AG04449 (cell line): ENCODE results near the gene MBNL2.

Experiments used
- CTCF ChIA-PET: fragments of 350-600 bp; formaldehyde crosslinking; extraction: SDS; loops from one replicate; lab custom pipeline; 2021; ENCODE audit warnings: antibody characterized with exemption; lab: Yijun Ruan, JAX
- POLR2A ChIA-PET: fragments of 400-600, 350-600 bp; formaldehyde crosslinking; extraction: SDS; loops from one replicate; lab custom pipeline; 2020; ENCODE audit warnings: antibody characterized with exemption, inconsistent platforms; lab: Yijun Ruan, JAX
- DNase-seq: peaks from one replicate; pipeline ENCODE4 v3.0.0-alpha.2; 2010; ENCODE audit warnings: low read depth, low spot score
- H3K4me3 ChIP-seq: 2 replicates; pipeline ENCODE4 v1.5.1; 2011; ENCODE audit warnings: low read depth, mild to moderate bottlenecking, control low read depth, low read length
- CTCF ChIP-seq: IDR thresholded peaks from one replicate; pipeline ENCODE4 v1.5.1; 2011; ENCODE audit warnings: mild to moderate bottlenecking, moderate library complexity, low read length, control low read depth, inconsistent platforms; ENCODE audit not compliant: insufficient read depth; ENCODE audit errors: missing control alignments

The MBNL2 gene

DNA sequence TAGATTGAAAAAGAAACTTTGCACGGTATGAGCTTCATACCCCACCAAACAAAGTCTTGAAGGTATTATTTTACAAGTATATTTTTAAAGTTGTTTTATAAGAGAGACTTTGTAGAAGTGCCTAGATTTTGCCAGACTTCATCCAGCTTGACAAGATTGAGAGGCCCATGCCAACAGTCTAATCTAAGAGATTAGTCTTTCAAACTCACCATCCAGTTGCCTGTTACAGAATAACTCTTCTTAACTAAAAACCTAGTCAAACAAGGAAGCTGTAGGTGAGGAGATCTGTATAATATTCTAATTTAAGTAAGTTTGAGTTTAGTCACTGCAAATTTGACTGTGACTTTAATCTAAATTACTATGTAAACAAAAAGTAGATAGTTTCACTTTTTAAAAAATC lies 169.9 kb downstream of the MBNL2 start:
- no peak overlapping the region for H3K4me3 ChIP-seq
- no peak for DNase-seq
- POLR2A ChIA-PET = no interaction called here
- CTCF ChIA-PET = no interaction called here
- no peak for TF ChIP-seq CTCF

GRCh38 chr13:97394542-97394941 lies 172.4 kb downstream of the MBNL2 start:
- TF ChIP-seq CTCF = no peak
- DNase-seq = no peak
- ChIA-PET CTCF (interaction anchor here (1.2 kb wide), 1 partner anchor 285 kb away, joined by 6 read pairs; no protein-coding TSS in a partner anchor), POLR2A (no interaction called here)
- H3K4me3 ChIP-seq = no peak overlapping the region

DNA sequence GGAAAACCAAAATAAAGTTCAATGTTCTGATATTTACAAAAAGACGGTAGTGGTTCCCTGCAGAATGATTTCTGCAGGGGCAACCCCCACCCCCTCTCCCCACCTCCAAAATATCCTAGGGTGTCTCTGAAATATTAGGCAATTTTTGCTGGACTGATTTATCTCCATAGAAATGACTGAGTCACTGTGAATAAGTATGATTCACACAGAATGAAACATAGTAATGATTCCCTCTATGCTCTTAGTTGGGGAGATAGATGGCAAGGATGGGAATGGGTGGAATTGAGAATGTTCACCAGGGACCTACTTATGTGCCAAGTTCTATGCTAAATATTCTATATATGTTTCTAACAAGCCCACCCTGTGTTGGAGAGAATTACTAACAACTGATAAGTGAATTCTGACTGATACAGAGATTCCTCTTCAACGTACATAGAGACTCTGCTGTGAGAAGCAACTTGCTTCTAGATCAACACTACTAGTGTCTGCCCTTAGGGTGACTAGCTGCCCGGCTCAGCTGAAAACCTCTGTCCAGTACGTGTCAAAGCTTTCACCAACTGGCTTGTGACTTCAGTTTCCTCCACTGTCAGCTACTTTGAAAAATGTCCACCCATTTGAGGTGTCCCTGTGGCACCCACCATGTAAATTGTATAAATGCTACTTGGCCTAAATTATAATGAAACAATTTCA lies 173.5 kb downstream of the MBNL2 start:
- TF ChIP-seq CTCF = no peak
- no peak overlapping the region for H3K4me3 ChIP-seq
- ChIA-PET CTCF (no interaction called here), POLR2A (interaction anchor here (0.6 kb wide), 1 partner anchor 38 kb away, joined by 3 read pairs; the partner anchor contains the start of gene RAP2A)
- no peak for DNase-seq

GRCh38 chr13:97397267-97397666 lies 175.1 kb downstream of the MBNL2 start:
- ChIA-PET CTCF (interaction anchor here (0.5 to 1.6 kb wide), 4 partner anchors 9 to 369 kb away, joined by 3 read pairs; no protein-coding TSS in a partner anchor), POLR2A (no interaction called here)
- no peak for TF ChIP-seq CTCF
- no peak overlapping the region for H3K4me3 ChIP-seq
- DNase-seq = no peak

- no peak for DNase-seq
- no peak for TF ChIP-seq CTCF
- POLR2A ChIA-PET = no interaction called here
- H3K4me3 ChIP-seq = no peak overlapping the region
- CTCF ChIA-PET = no interaction called here
Observed at GRCh38 chr13:97401421-97401820, 179.3 kb downstream of the MBNL2 start.

DNA sequence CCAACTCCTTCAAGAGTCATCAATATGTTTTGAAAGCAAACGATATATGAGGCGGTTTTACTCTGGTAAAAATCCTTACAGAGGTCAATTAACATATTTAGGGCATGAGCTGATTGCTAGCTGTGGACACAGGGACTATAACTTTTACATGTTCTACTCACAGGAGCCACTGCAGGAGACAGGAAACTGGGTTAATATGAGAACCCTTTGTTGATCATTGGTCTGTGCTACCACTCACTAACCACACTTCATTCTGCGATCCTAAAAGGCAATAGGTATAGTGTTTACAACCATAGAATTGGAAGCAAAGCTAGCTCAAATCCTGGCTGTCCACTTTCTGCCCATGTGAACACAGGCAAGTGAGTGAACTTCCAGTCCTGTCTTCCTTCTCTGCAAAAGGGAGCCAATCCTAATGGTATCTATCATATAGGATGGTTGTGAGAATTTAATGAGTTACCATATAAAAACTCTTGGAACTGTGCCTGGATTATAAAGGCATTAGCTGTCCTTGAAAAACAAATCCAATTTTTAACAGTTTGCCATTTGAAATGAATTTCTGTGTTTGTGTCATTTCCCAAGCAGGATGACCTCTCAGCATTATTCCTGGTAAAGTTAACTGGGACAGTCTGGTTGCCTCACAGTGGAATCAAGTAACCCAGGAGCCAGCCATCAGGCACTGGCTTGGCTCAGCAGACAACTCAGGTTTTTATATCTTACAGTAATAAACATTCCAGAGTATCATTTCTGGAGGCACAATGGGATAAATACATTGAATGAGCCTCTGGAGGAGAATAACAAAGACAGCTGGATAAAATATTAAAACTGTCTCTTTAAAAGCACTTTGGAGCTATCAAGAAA lies 182.0 kb downstream of the MBNL2 start:
- CTCF ChIA-PET = interaction anchor here (0.8 to 1.2 kb wide), 2 partner anchors 17 to 294 kb away, joined by 3 read pairs; no protein-coding TSS in a partner anchor
- H3K4me3 ChIP-seq = no peak overlapping the region
- no peak for TF ChIP-seq CTCF
- no peak for DNase-seq
- POLR2A ChIA-PET = no interaction called here
